Activated naive CD4-positive, alpha-beta T cell treated with anti-CD3 and anti-CD28 coated beads for 36 hours (primary cell): ENCODE results near the gene SEZ6L. TPM values are rescaled to one million over a fixed set of nuclear protein-coding genes. Genes with fewer than 3 reads are reported as not detected.

Experiments
- CTCF ChIA-PET: fragments of 350-600 bp; sonication (Branson Sonifier 250); formaldehyde crosslinking; loops from one replicate; lab custom pipeline; 2021; ENCODE audit warnings: antibody characterized with exemption; lab: Charles Lee
- DNase-seq: peaks from one replicate; pipeline ENCODE4 v3.0.0-alpha.2; 2020
- H3K27ac Mint-ChIP-seq: one replicate; pipeline ENCODE4 v1.8.0; 2021; ENCODE audit warnings: mild to moderate bottlenecking, mixed read lengths
- H3K27me3 Mint-ChIP-seq: one replicate; pipeline ENCODE4 v1.8.0; 2021; ENCODE audit warnings: low read depth, mixed read lengths
- H3K36me3 Mint-ChIP-seq: one replicate; pipeline ENCODE4 v1.8.0; 2021; ENCODE audit warnings: low read depth, mixed read lengths
- H3K4me1 Mint-ChIP-seq: one replicate; pipeline ENCODE4 v1.8.0; 2021; ENCODE audit warnings: low read depth, mixed read lengths
- H3K4me3 Mint-ChIP-seq: one replicate; pipeline ENCODE4 v1.8.0; 2021; ENCODE audit warnings: mild to moderate bottlenecking, moderate library complexity, mixed read lengths
- H3K9me3 Mint-ChIP-seq: one replicate; pipeline ENCODE4 v1.8.0; 2021; ENCODE audit warnings: mixed read lengths
- intact Hi-C: fragments of 100-400 bp; cut with micrococcal nuclease; formaldehyde crosslinking; loops from one replicate; pipeline ENCODE4 v1.15.1; 2023
- total RNA-seq, 2 experiments: library from RNA; stranded (reverse); gene quantifications; one replicate each; pipeline ENCODE4 v1.2.3, GENCODE V29; 2021

The SEZ6L gene
- total RNA-seq, 2 experiments from 2014 or later: not detected

DNA sequence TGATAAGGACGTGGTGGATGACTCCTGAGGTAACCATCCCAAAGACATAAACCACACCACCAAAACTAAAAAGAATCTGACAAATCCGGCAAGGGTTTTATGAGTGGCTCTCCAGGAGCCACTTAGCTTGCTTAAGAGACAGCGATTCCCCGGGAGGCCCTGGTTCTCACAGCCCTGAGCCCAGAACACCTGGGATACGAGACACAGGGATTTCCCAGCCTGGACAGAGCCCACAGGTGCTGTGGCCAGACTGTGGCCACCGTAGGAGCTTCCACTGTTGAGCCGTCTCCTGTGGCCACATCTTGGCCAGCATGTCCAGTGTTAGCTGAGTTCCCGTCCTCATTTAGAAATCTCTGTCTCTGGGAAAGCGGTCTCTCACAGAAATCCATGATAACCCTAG, 188.6 kb downstream of the SEZ6L start:
- no peak overlapping the region for H3K27ac Mint-ChIP-seq
- H3K36me3 Mint-ChIP-seq: no peaks in the 10 kb centered on the region
- CTCF ChIA-PET: interaction anchor here (1.1 kb wide), 1 partner anchor 9 kb away, joined by 4 read pairs; no protein-coding TSS in a partner anchor
- no peak for DNase-seq
- intact Hi-C loops: no loop called here
- H3K9me3 Mint-ChIP-seq: no peaks in the 10 kb centered on the region
- H3K4me3 Mint-ChIP-seq: no peak overlapping the region
- peaks cover 15% of the 10 kb centered on the region for H3K27me3 Mint-ChIP-seq
- H3K4me1 Mint-ChIP-seq: peaks cover 6% of the 10 kb centered on the region

DNA sequence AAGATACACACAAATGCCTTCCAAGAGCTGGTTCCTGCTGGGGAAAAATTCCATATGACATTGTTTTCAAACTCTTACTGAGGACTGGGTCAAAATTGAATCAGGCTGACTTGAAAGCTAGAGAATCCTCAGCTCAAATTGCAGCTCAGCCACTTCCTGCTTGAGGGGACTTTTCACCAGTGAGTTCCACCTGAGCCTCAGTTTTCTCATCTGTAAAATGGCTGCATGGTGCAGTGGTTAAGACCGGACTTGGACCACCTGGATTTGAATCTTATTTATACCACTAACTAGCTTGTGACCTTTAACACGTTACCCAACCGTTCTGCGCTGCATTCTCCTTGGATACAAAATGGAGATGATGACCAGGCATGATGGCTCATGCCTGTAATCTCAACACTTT, 189.9 kb downstream of the SEZ6L start:
- no peaks in the 10 kb centered on the region for H3K36me3 Mint-ChIP-seq
- intact Hi-C loops: no loop called here
- H3K9me3 Mint-ChIP-seq: no peaks in the 10 kb centered on the region
- DNase-seq: no peak
- H3K4me3 Mint-ChIP-seq: no peak overlapping the region
- no peak overlapping the region for H3K27ac Mint-ChIP-seq
- H3K4me1 Mint-ChIP-seq: peaks cover 6% of the 10 kb centered on the region
- peaks cover 12% of the 10 kb centered on the region for H3K27me3 Mint-ChIP-seq
- CTCF ChIA-PET: interaction anchor here (0.9 to 1.5 kb wide), 4 partner anchors 10 to 454 kb away, joined by 3 to 4 read pairs (median 3); partner anchors contain the start of gene TFIP11

DNA sequence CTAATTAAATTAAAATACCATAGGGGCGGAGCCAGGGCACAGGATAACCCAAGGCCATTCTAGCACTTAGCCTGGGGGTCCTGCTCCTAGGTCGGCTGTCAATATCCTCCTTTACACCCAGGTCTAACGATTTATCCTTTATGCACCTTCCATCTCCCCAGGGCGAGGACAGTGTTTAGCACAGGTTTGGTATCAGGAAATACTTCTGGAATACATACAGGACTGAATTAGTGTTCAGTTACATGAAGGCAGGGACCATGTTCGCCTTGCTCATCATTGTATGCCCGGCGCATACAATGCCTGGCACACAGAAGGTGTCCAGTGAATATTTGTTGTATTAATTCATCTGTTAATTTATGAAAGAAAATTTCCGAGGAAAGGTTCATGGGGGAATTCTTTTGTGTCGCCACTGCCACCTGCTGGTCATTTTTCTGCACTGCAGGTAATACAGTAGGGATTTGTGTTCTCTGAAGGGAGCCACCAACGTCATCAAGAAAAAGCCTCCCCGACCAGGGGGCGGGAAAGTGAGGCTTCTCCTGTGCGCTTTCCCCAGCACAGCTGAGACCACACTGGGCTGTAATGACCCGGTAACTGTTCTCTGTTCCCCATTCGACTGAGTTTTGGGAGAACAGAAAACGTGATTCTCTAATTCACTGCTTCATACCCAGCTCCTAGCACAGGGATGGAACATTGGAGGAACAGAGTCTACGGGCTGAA, 191.1 kb downstream of the SEZ6L start:
- no peaks in the 10 kb centered on the region for H3K36me3 Mint-ChIP-seq
- CTCF ChIA-PET: interaction anchor here (0.6 to 2.1 kb wide), 12 partner anchors 16 to 1208 kb away, joined by 3 to 11 read pairs (median 3); no protein-coding TSS in a partner anchor
- intact Hi-C loops: loop anchor here (1.0 to 10.0 kb wide), 2 partner anchors 101 to 586 kb away; no protein-coding TSS in a partner anchor

DNA sequence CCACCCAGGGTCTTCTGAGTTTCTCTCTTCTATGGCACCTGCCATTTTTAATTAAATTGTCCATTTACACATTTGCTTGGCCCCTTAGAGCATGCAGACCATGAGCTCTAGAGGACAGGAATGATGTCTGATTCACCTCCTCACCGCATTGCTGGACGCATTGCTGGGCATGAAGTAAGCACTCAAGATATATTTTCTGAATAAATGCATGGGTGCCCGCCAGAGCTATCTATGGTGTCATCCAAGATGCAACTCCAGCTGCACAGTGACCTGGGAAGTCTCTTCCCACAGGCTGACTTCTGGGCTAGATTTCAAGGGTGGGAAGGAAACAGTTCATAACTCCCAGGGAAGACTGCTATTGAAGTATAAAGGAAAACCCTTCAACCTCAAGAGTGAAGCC, 193.2 kb downstream of the SEZ6L start:
- H3K27ac Mint-ChIP-seq: no peak overlapping the region
- H3K27me3 Mint-ChIP-seq: peaks cover 8% of the 10 kb centered on the region
- CTCF ChIA-PET: interaction anchor here (1.7 to 2.1 kb wide), 2 partner anchors 10 to 100 kb away, joined by 7 to 11 read pairs; no protein-coding TSS in a partner anchor

More for the DNA sequence above, 191.1 kb downstream of the SEZ6L start:
- peak overlapping the region; percentile 2 for H3K4me3 Mint-ChIP-seq
- peaks cover 6% of the 10 kb centered on the region for H3K4me1 Mint-ChIP-seq
- no peaks in the 10 kb centered on the region for H3K9me3 Mint-ChIP-seq
- H3K27me3 Mint-ChIP-seq: peaks cover 7% of the 10 kb centered on the region
- DNase-seq: peak; percentile 79
- no peak overlapping the region for H3K27ac Mint-ChIP-seq

DNA sequence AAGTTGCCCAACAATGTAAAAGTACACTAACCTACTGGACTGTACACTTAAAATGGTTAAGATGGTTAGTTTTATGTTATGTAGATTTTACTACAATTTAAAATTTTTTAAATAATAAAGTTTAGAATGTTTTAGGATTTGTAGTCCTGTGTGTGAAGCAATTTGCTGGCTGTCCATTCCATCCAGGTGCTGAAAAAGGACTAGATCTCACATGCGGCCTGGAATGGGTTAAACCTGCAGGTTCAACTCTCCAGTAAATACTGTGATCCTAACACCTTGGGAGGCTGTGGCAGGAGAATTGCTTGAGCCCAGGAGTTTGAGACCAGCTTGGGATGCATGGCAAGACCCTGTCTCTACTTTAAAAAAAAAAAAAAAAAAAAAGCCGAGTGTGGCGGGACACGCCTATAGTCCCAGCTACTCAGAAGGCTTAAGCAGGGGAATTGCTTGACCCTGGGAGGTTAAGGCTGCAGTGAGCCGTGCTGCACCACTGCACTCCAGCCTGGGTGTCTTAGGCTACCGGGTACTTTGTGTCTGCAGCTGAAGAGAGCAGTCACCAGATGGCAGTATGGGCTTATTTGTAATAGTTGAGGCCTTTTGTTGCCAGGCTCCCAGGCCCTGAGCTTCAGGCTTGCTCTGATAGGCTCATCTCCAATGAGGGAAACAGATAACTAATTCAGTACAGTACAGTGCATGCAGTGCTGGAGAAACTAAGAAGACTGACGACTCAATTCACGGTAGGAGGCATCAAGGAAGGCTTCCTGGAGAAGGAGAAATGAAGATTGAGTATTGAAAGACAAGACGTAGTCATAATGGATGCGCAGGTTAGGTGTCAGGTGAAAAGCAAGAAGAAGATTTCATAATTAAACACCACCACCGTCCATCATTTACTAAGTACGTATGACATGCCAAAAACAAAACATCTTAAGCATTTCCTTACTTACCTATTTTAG, 195.1 kb downstream of the SEZ6L start:
- Mint-ChIP-seq H3K27ac (no peak overlapping the region), H3K27me3 (peaks cover 12% of the 10 kb centered on the region), H3K9me3 (no peaks in the 10 kb centered on the region), H3K36me3 (no peaks in the 10 kb centered on the region), H3K4me1 (peaks cover 7% of the 10 kb centered on the region), H3K4me3 (no peak overlapping the region)
- CTCF ChIA-PET: interaction anchor here (0.7 to 2.7 kb wide), 18 partner anchors 9 to 301 kb away, joined by 3 to 11 read pairs (median 5); no protein-coding TSS in a partner anchor
- peak; percentile 64 for DNase-seq
- intact Hi-C loops: loop anchor here (1.0 to 10.0 kb wide), 3 partner anchors 97 to 590 kb away; no protein-coding TSS in a partner anchor

More for the DNA sequence above, 193.2 kb downstream of the SEZ6L start:
- peaks cover 6% of the 10 kb centered on the region for H3K4me1 Mint-ChIP-seq
- DNase-seq: no peak
- intact Hi-C loops: loop anchor here (10.0 kb wide), 1 partner anchor 588 kb away; no protein-coding TSS in a partner anchor
- no peak overlapping the region for H3K4me3 Mint-ChIP-seq
- H3K9me3 Mint-ChIP-seq: no peaks in the 10 kb centered on the region
- H3K36me3 Mint-ChIP-seq: no peaks in the 10 kb centered on the region

DNA sequence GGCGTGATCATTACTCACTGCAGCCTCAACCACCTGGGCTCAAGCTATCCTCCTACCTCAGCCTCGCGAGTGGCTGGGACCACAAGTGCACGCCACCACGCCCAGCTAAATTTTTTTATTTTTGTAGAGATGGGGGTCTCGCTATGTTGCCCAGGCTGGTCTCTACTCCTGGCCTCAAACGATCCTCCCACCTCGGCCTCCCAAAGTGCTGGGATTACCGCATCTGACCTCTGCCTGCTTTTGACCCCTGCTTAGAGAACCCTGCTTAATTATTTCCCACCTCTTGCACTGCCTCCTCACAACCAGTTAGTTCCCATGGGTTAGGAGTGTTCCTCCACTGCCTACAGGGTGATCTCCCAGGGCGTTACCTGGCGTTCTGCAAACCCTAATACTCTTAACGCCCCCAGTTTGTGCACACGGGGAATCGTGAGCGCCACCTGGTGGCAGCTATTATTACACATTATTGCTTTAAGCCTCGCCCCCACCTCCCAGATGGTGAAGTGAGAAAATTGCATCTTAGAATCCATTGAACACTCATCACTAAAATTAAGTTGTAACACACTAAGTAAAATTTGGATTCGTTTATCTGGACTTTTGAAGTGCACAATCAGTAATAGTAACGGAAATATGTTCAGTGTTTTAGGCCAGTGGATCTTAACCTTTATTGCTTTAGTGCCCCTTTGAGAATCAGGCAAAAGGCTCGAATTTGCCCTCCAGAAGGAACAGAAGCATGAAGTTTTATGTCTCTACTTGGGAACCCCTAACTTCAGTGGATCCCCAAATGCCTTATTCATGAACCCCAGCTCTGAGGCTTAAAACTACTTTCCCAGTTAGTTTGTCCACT, 198.4 kb downstream of the SEZ6L start:
- Mint-ChIP-seq H3K27me3 (peaks cover 14% of the 10 kb centered on the region), H3K36me3 (no peaks in the 10 kb centered on the region), H3K4me3 (no peak overlapping the region), H3K9me3 (no peaks in the 10 kb centered on the region), H3K4me1 (peaks cover 2% of the 10 kb centered on the region), H3K27ac (no peak overlapping the region)
- CTCF ChIA-PET: interaction anchor here (0.6 to 2.7 kb wide), 22 partner anchors 7 to 539 kb away, joined by 3 to 22 read pairs (median 4); partner anchors contain the start of genes HPS4 and SRRD
- DNase-seq: peak; percentile 71
- intact Hi-C loops: loop anchor here (10.0 kb wide), 1 partner anchor 593 kb away; no protein-coding TSS in a partner anchor

DNA sequence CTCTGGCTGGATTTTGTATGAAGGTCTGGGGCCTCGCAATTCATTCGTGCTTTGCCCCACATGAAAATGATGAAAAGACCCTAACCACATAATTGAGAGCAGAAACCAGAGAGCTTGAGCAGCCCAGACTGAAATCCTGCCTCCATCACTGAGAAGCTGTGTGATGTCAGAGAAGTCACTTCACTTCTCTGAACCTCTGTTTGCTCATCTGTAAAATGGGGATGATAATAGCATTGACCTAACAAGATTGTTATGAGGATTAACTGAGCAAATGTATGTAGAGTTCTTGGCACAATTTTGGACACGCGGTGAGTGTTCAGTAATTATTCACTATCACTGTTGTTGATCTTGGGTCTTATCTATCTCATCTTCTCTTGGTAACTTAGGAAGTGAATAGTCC, 203.6 kb downstream of the SEZ6L start:
- Mint-ChIP-seq H3K4me1 (peaks cover 8% of the 10 kb centered on the region), H3K4me3 (no peak overlapping the region), H3K36me3 (no peaks in the 10 kb centered on the region), H3K27ac (no peak overlapping the region), H3K27me3 (peaks cover 38% of the 10 kb centered on the region), H3K9me3 (no peaks in the 10 kb centered on the region)
- intact Hi-C loops: no loop called here
- no peak for DNase-seq
- CTCF ChIA-PET: interaction anchor here (1.3 kb wide), 1 partner anchor 11 kb away, joined by 7 read pairs; no protein-coding TSS in a partner anchor

DNA sequence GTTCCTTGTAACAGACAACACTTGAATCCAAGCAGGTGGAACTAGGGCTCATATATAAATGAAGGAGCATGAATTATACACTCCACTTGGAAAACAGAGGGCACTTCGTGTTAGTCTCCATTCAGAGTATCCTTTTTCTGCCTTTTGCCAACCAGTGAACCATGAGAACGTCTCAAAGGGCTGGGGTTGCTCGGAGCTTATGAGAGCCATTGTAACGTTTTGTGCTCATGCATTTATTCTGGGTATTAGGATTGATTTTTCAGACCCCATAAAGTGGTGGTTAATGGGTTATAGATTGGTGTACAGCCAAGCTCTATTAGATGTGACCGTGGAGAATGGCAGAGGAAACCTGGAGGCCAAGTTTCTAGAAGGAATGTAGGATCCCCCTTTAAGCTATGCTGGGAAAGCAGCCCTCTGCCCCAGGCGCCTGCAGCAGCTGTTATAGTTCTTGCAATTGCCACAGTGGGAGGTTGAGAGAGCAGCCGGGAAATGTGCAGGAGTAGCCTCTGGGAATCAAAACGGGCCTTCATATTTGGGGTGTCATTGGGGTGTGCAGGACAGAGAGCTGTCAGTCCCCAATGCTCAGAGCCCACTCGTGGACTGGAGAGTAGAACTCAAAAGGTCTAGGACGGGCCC, 205.2 kb downstream of the SEZ6L start:
- peaks cover 2% of the 10 kb centered on the region for H3K9me3 Mint-ChIP-seq
- intact Hi-C loops: no loop called here
- no peak overlapping the region for H3K27ac Mint-ChIP-seq
- H3K27me3 Mint-ChIP-seq: peaks cover 43% of the 10 kb centered on the region
- no peak overlapping the region for H3K4me3 Mint-ChIP-seq
- peaks cover 8% of the 10 kb centered on the region for H3K4me1 Mint-ChIP-seq
- CTCF ChIA-PET: interaction anchor here (0.5 to 1.4 kb wide), 4 partner anchors 9 to 1040 kb away, joined by 3 to 8 read pairs (median 4); no protein-coding TSS in a partner anchor
- no peaks in the 10 kb centered on the region for H3K36me3 Mint-ChIP-seq
- DNase-seq: no peak

DNA sequence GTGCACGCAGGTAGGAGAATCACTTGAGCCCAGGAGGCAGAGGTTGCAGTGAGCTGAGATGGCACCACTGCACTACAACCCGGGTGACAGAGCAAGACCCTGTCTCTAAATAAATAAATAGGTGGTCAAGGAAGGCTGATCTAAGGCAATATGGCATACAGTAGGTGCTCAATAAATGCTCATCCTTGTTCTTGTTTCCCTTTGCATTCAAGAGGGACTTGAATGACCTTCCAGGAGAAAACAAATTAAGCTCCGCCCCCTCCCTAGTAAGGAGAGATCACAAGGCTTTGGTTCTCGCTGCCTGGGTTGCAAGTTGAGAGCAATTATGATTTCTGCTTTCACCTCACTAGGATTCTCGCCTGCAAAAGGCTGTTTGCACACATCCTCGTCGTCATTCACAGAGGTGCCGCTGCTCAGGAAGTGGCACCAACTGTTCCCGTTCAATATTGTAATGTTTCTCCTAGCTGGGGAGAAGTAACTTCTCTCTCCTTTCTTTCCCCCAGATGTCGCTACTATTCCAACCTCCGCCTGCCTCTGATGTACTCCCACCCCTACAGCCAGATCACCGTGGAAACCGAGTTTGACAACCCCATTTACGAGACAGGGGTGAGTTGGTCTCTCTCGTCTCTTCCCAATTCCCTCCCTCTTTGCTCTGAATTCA, 208.0 kb downstream of the SEZ6L start:
- peaks cover 2% of the 10 kb centered on the region for H3K9me3 Mint-ChIP-seq
- intact Hi-C loops: no loop called here
- peak; percentile 21 for DNase-seq
- peaks cover 49% of the 10 kb centered on the region for H3K27me3 Mint-ChIP-seq
- no peaks in the 10 kb centered on the region for H3K36me3 Mint-ChIP-seq
- CTCF ChIA-PET: interaction anchor here (0.6 to 1.4 kb wide), 2 partner anchors 16 to 85 kb away, joined by 3 to 6 read pairs; no protein-coding TSS in a partner anchor
- H3K4me3 Mint-ChIP-seq: no peak overlapping the region
- H3K27ac Mint-ChIP-seq: no peak overlapping the region
- H3K4me1 Mint-ChIP-seq: peaks cover 8% of the 10 kb centered on the region

DNA sequence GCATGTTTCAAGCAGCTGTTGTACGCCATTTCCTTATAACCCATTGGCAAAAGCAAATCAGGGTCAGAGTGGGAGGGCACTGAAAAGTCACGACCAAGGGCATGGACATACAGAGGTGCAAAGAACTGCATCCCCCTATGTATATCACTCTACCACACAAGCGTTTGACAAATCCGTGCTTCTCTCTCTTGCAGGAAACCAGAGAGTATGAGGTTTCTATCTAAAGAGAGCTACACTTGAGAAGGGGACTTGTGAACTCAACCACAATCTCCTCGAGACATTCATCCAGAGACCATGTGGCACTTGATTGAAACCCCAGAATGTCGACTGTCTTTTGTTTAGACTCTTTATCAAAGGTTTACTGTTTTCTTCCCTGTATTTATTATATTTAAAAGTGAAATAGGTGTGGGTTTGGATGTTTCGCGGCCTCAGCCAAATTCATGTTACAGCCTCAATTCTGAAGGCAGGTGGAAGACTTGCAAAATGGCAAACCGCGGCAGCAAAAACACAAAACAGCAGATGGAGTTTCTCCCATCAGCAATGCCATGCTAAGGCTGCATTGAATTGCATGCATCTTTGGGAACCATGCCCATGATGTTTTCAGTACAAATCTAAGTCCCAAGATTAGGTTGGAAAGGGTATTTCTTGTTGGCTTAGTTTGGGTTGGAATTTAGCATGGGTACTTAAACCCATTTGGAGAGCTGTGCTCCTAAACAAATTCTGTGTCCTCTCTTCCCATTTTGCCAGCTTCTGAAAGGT, 211.0 kb downstream of the SEZ6L start:
- intact Hi-C loops: no loop called here
- Mint-ChIP-seq H3K27me3 (peaks cover 41% of the 10 kb centered on the region), H3K4me1 (peaks cover 8% of the 10 kb centered on the region), H3K4me3 (no peak overlapping the region), H3K27ac (no peak overlapping the region), H3K9me3 (peaks cover 2% of the 10 kb centered on the region), H3K36me3 (no peaks in the 10 kb centered on the region)
- CTCF ChIA-PET: interaction anchor here (0.9 to 2.7 kb wide), 4 partner anchors 11 to 82 kb away, joined by 3 to 8 read pairs (median 3); no protein-coding TSS in a partner anchor
- no peak for DNase-seq
